Subcutaneous adipose tissue (tissue), 4 donors: Measurements from ENCODE around the gene MGAT4A. TPM values are rescaled to one million over a fixed set of nuclear protein-coding genes. Genes with fewer than 3 reads are reported as not detected.

Experiments used
- CTCF ChIP-seq: fragments of 450-650 bp; IDR thresholded peaks from one replicate; pipeline ENCODE4 v1.5.1; 2016; ENCODE audit warnings: low read depth, mild to moderate bottlenecking, control low read depth, antibody characterized with exemption, moderate library complexity
- total RNA-seq, 4 donors: library from RNA; depleted of rRNA; stranded (reverse); fragments of >200 nt; gene quantifications; one replicate each; pipeline ENCODE4 v1.1.0, GENCODE V29; 2016

Gene MGAT4A
- total RNA-seq, 4 donors from 2014 or later: 23.0 to 30.8 (median 27.5) TPM

- no peak for TF ChIP-seq CTCF
Measured at GRCh38 chr2:98713332-98714015, 17.5 kb downstream of the MGAT4A start.

GRCh38 chr2:98712145-98712544 is 18.8 kb downstream of the MGAT4A start:
- TF ChIP-seq CTCF: no peak

- no peak for TF ChIP-seq CTCF
Measured at GRCh38 chr2:98711506-98711905, 19.4 kb downstream of the MGAT4A start.

GRCh38 chr2:98710734-98711133 is 20.2 kb downstream of the MGAT4A start:
- TF ChIP-seq CTCF: no peak

GRCh38 chr2:98709535-98709934 is 21.4 kb downstream of the MGAT4A start:
- no peak for TF ChIP-seq CTCF

GRCh38 chr2:98708396-98709186 is 22.3 kb downstream of the MGAT4A start:
- TF ChIP-seq CTCF: no peak

GRCh38 chr2:98706591-98706990 is 24.3 kb downstream of the MGAT4A start:
- TF ChIP-seq CTCF: no peak
